Adipocyte (in vitro differentiated cells): ENCODE data around the gene SCN1A.

ENCODE experiments used
- DNase-seq: peaks from one replicate; pipeline ENCODE4 v3.0.0-alpha.2; 2015; ENCODE audit warnings: low read depth
- H3K27me3 ChIP-seq: replicated peaks from 2 replicates; pipeline ENCODE4 v1.7.0; 2013; ENCODE audit warnings: mild to moderate bottlenecking, low read length, moderate library complexity; ENCODE audit not compliant: control insufficient read depth, insufficient read depth
- H3K36me3 ChIP-seq: 2 replicates; pipeline ENCODE4 v1.7.0; 2013; ENCODE audit warnings: low read length, mild to moderate bottlenecking, moderate library complexity; ENCODE audit not compliant: control insufficient read depth, insufficient read depth, severe bottlenecking
- H3K4me1 ChIP-seq: 2 replicates; pipeline ENCODE4 v1.7.0; 2013; ENCODE audit warnings: mild to moderate bottlenecking, low read length, moderate library complexity; ENCODE audit not compliant: control insufficient read depth, insufficient read depth
- H3K4me3 ChIP-seq: 2 replicates; pipeline ENCODE4 v1.7.0; 2013; ENCODE audit warnings: mild to moderate bottlenecking, low read length, moderate library complexity
- H3K9ac ChIP-seq: 2 replicates; pipeline ENCODE4 v1.7.0; 2013; ENCODE audit warnings: mild to moderate bottlenecking, low read length, moderate library complexity
- H3K9me3 ChIP-seq: 2 replicates; pipeline ENCODE4 v1.7.0; 2013; ENCODE audit warnings: mild to moderate bottlenecking, low read length, moderate library complexity; ENCODE audit not compliant: control insufficient read depth

Gene SCN1A

DNA sequence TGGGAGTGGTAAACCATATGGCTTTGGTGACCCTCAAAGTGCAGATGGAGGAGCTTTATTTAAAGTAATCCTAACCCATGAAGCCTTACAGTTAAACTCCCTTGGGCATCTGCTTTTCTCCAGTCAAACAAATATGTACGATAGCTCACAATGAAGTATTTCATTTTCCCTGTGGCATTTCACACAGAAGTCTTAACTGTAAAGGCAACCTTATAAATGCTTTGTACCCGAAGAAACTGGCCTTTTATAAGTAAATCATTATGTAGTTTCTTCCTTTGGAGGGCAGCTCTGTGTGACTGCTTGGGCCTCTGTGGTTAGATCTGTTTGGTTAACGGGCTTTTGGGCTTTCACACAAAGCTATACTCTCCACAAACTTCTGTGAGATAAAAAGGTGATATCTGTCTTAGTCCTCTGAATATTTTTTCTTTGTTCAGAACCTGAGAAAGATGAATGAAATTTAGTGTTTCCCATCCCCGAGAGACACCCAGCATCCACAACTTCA is 46.6 kb downstream of the SCN1A start:
- no peaks in the 10 kb centered on the region for H3K36me3 ChIP-seq
- no peak overlapping the region for H3K4me3 ChIP-seq
- peak; percentile 9 for DNase-seq
- no peak overlapping the region for H3K9ac ChIP-seq
- H3K4me1 ChIP-seq = no peaks in the 10 kb centered on the region
- no peaks in the 10 kb centered on the region for H3K27me3 ChIP-seq
- H3K9me3 ChIP-seq = no peaks in the 10 kb centered on the region

DNA sequence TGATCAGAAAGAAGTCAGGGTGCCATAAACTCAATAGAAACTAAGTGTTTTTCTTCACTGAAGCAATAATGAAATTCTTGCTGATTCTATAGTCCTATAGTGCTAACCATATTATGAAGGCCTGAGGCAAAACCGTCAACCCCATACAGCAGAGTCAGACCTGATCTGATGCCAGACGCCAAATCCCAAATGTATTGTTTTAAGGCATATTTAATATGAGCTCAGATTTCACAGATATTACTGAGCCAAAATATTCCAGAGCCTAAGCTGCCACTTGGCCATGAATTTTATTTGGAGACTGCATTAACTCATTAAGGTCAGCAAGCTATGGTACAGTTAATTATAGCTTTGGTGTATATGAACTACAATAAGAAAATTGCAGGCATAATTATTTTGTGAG is 53.4 kb downstream of the SCN1A start:
- Histone ChIP-seq H3K9me3 (no peaks in the 10 kb centered on the region), H3K27me3 (no peaks in the 10 kb centered on the region), H3K9ac (no peak overlapping the region), H3K36me3 (no peaks in the 10 kb centered on the region), H3K4me3 (no peak overlapping the region), H3K4me1 (peaks cover 2% of the 10 kb centered on the region)
- no peak for DNase-seq

- H3K27me3 ChIP-seq = no peaks in the 10 kb centered on the region
- no peak overlapping the region for H3K4me3 ChIP-seq
- H3K9ac ChIP-seq = no peak overlapping the region
- H3K36me3 ChIP-seq = no peaks in the 10 kb centered on the region
- H3K4me1 ChIP-seq = peaks cover 6% of the 10 kb centered on the region
- no peaks in the 10 kb centered on the region for H3K9me3 ChIP-seq
- DNase-seq = no peak
Observed at GRCh38 chr2:166074011-166074410, 53.8 kb downstream of the SCN1A start.

DNA sequence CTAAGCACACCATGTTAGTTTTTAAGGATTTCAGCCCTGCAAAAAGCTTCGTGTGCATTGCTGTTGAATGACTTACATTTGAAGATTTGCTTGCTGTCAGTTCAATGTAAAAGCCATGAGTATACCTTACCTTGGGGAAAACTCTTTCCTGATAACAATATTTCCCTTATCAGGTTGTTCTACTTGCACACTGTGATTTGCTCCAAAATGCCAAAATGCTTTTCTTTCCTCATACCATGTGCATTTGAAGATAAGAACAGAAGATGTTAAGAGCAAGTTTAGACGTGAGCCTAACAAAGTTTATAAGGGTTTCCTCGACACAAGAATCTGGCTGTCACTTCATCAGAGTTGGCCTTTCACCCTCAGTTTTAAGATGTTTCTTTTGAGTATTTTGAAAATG is 57.6 kb downstream of the SCN1A start:
- Histone ChIP-seq H3K36me3 (no peaks in the 10 kb centered on the region), H3K4me1 (peaks cover 10% of the 10 kb centered on the region), H3K9me3 (no peaks in the 10 kb centered on the region), H3K4me3 (no peak overlapping the region), H3K9ac (no peak overlapping the region), H3K27me3 (no peaks in the 10 kb centered on the region)
- no peak for DNase-seq

DNA sequence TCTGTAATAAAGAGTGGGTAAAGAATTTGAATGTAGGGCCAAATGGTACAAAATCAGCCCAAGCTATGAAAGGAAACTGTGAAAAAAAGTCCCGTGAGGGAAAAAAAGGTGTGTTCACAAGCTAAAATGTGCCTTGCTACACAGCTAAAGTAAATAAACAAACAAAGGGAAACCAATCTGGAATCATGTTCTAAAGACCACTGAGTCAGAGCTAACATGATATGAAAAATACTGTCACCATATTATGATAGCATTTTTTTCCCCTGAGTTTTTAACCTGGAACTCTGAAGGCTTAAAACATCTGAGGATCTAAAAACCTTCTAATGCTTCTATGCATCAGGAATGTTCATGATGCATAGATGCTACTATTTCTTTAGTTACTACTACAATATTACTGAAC is 58.8 kb downstream of the SCN1A start:
- H3K36me3 ChIP-seq = no peaks in the 10 kb centered on the region
- H3K4me1 ChIP-seq = peaks cover 10% of the 10 kb centered on the region
- no peaks in the 10 kb centered on the region for H3K27me3 ChIP-seq
- no peaks in the 10 kb centered on the region for H3K9me3 ChIP-seq
- peak; percentile 33 for DNase-seq
- H3K9ac ChIP-seq = no peak overlapping the region
- no peak overlapping the region for H3K4me3 ChIP-seq

DNA sequence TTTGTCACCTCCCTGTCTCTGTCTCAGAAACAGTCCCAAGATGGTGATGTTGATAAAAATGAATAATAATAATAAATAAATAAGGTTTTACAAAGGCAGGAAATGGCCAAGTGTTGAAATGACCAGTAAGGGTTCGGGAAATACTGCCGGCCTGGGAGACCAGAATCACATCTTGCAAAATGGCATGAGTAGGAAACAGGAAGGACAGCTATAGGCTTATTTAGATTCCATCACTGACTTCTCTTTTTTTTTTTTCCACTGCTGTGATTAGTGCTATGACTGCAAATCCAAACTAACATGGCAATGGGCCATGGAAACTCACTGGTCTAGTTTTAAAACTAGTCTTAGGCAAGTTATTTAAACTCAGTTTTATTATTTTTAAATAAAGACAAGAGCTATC is 60.6 kb downstream of the SCN1A start:
- Histone ChIP-seq H3K27me3 (no peaks in the 10 kb centered on the region), H3K4me1 (peaks cover 10% of the 10 kb centered on the region), H3K4me3 (no peak overlapping the region), H3K9ac (no peak overlapping the region), H3K36me3 (no peaks in the 10 kb centered on the region), H3K9me3 (no peaks in the 10 kb centered on the region)
- DNase-seq = no peak

DNA sequence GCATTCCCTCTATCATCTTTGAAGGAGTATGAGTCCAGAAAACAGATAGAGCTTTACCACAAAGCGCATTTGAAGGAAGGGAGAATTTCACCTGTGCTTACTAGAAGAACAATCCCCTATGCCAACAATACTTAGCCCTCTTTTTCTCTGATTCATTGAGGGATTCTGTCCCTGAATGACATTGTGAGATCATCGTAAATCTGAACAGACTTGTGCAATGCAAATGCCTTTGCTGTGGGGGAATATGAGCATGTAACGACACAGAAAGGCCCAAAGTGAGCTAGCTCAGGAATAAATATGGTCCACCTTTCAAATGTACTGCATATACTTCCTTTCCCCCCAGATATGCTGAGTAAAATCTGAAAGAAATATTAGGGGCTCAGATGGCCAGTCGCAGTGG is 67.6 kb downstream of the SCN1A start:
- Histone ChIP-seq H3K36me3 (no peaks in the 10 kb centered on the region), H3K27me3 (no peaks in the 10 kb centered on the region), H3K9ac (no peak overlapping the region), H3K9me3 (no peaks in the 10 kb centered on the region), H3K4me1 (peaks cover 16% of the 10 kb centered on the region), H3K4me3 (no peak overlapping the region)
- DNase-seq = peak; percentile 45

DNA sequence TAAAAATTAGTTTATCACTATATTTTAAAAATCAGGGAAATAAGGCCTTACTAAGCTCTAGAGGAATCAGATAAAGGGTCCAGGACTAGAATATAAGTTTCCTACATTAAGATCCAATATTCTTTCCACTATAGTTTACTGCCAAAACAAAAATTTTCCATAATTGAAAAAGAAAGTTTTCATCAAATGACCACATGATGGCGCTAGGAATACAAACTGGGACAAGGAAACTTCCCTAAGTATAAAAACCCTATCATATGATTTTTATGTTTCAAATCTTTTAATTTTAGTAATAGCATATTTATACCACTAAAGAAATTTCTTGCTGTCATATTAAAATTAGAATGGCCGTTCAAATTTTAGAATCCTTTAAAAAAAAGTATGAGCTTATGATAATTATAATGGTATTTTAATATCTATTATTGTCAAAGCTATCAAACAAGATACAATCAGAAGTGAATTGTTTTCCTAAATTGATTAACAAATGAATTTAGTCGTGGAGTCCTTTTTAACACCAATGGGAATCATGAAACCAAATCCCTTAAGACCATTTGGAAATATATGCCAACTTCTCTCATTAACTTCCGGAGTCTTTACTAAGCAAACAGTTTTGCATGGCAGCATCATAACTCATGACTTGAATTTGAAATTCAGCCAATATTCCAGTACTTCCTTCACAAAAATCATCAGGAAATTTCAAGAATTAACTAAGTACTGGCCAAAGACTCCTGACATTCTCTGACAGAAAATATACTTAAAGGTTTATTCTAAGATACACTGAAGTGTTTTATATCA is 70.3 kb downstream of the SCN1A start:
- DNase-seq = peak; percentile 75
- no peaks in the 10 kb centered on the region for H3K36me3 ChIP-seq
- peaks cover 16% of the 10 kb centered on the region for H3K4me1 ChIP-seq
- H3K4me3 ChIP-seq = no peak overlapping the region
- no peaks in the 10 kb centered on the region for H3K27me3 ChIP-seq
- H3K9ac ChIP-seq = no peak overlapping the region
- H3K9me3 ChIP-seq = no peaks in the 10 kb centered on the region

DNA sequence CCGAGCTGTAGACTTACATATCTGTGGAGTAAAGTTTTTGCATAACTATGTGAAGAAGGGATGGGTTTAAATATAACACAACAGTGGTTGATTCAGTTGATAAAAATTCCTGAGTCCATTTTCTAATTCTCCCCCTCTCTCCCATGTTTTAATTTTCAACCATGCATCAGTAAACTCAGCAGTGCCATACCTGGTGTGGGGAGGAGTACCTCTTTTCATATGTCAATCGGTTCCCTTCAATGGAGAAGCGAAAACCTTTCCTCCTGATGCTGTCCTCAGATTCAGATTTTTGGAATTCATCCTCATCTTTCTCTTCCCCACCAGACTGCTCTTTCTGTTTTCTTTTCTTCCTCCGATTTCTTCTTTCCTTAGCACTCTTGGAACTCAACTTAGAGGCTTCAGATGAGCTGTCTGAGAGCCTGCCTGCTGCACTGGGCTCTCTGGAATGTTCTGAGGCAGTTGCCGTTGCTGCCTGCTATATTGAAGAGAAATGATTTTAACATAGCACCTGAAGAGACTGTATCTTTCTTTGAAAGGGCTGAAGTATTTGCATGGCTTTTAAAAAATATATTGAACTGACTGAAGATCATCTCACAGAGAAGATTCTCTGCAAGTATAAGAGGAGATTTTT is 82.9 kb downstream of the SCN1A start:
- no peaks in the 10 kb centered on the region for H3K4me1 ChIP-seq
- H3K9me3 ChIP-seq = no peaks in the 10 kb centered on the region
- no peaks in the 10 kb centered on the region for H3K36me3 ChIP-seq
- no peak for DNase-seq
- H3K4me3 ChIP-seq = no peak overlapping the region
- no peaks in the 10 kb centered on the region for H3K27me3 ChIP-seq
- no peak overlapping the region for H3K9ac ChIP-seq

GRCh38 chr2:166042768-166043390 is 84.9 kb downstream of the SCN1A start:
- no peaks in the 10 kb centered on the region for H3K27me3 ChIP-seq
- no peak overlapping the region for H3K4me3 ChIP-seq
- DNase-seq = peak; percentile 17
- no peaks in the 10 kb centered on the region for H3K4me1 ChIP-seq
- no peaks in the 10 kb centered on the region for H3K36me3 ChIP-seq
- H3K9me3 ChIP-seq = no peaks in the 10 kb centered on the region
- H3K9ac ChIP-seq = no peak overlapping the region

DNA sequence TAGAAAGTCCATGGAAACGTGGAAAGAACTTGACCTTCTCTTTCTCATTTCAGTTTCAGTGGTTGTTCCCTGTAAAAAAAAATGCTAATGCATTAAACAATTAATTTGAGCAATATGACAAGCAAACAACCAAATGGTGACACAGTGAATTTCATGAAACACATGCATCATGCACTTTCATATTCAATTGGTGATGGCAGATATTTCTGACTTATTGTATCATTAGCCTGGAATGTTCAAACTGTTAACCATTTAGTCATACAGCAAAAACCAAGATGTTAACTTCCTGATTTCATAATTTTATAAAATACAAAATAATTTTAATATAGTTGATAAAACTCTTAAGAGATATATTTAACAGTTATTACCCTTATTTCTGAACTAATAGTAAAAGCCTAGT is 85.5 kb downstream of the SCN1A start:
- no peak for DNase-seq

More for the DNA sequence above, 85.5 kb downstream of the SCN1A start:
- H3K4me3 ChIP-seq = no peak overlapping the region
- no peaks in the 10 kb centered on the region for H3K9me3 ChIP-seq
- no peaks in the 10 kb centered on the region for H3K4me1 ChIP-seq
- no peaks in the 10 kb centered on the region for H3K27me3 ChIP-seq
- H3K36me3 ChIP-seq = no peaks in the 10 kb centered on the region
- no peak overlapping the region for H3K9ac ChIP-seq
